T-helper 1 cell treated with Interleukin-12 subunit alpha and Interleukin-12 subunit beta and Interleukin-4 antibody, amounts not matched to agents 30 ng/mL and 1 ng/mL, for 36 hours (primary cell): ENCODE measurements around the gene SLC37A1. TPM values are rescaled to one million over a fixed set of nuclear protein-coding genes. Genes with fewer than 3 reads are reported as not detected.

ENCODE experiments used
- intact Hi-C: fragments of 100-400 bp; cut with micrococcal nuclease; formaldehyde crosslinking; loops from one replicate; pipeline ENCODE4 v1.15.1; 2024
- total RNA-seq: library from RNA; stranded (reverse); gene quantifications from 2 replicates; pipeline ENCODE4 v1.2.3, GENCODE V29; 2022

The SLC37A1 gene
- total RNA-seq, 1 donor from 2014 or later: 14.3 TPM

GRCh38 chr21:42478504-42478903 lies 35.1 kb upstream of the SLC37A1 start:
- intact Hi-C loops: no loop called here

- intact Hi-C loops: no loop called here
These were observed 34.1 kb upstream of the SLC37A1 start for GRCh38 chr21:42479582-42479981.

GRCh38 chr21:42480736-42481135 lies 32.9 kb upstream of the SLC37A1 start:
- intact Hi-C loops: no loop called here

- intact Hi-C loops: no loop called here
These were observed 32.5 kb upstream of the SLC37A1 start for GRCh38 chr21:42481169-42481568.

- intact Hi-C loops: no loop called here
These were observed 28.7 kb upstream of the SLC37A1 start for GRCh38 chr21:42484966-42485365.

GRCh38 chr21:42486072-42486471 lies 27.6 kb upstream of the SLC37A1 start:
- intact Hi-C loops: no loop called here

- intact Hi-C loops: no loop called here
These were observed 27.1 kb upstream of the SLC37A1 start for GRCh38 chr21:42486531-42486930.

- intact Hi-C loops: no loop called here
These were observed 24.6 kb upstream of the SLC37A1 start for GRCh38 chr21:42489006-42489563.

GRCh38 chr21:42489991-42490390 lies 23.7 kb upstream of the SLC37A1 start:
- intact Hi-C loops: no loop called here

GRCh38 chr21:42490720-42491119 lies 22.9 kb upstream of the SLC37A1 start:
- intact Hi-C loops: no loop called here

GRCh38 chr21:42491328-42491727 lies 22.3 kb upstream of the SLC37A1 start:
- intact Hi-C loops: no loop called here

- intact Hi-C loops: no loop called here
These were observed 21.5 kb upstream of the SLC37A1 start for GRCh38 chr21:42492201-42492600.

- intact Hi-C loops: no loop called here
These were observed 20.3 kb upstream of the SLC37A1 start for GRCh38 chr21:42493109-42494060.

GRCh38 chr21:42495027-42495426 lies 18.6 kb upstream of the SLC37A1 start:
- intact Hi-C loops: loop anchor here (5.0 kb wide), 1 partner anchor 93 kb away; the partner anchor contains the start of gene UBASH3A

- intact Hi-C loops: loop anchor here (1.0 to 5.0 kb wide), 5 partner anchors 19 to 479 kb away; partner anchors contain the start of genes PKNOX1 and UBASH3A
These were observed 17.9 kb upstream of the SLC37A1 start for GRCh38 chr21:42495765-42496119.

- intact Hi-C loops: loop anchor here (1.0 to 5.0 kb wide), 5 partner anchors 18 to 478 kb away; partner anchors contain the start of genes PKNOX1 and UBASH3A
These were observed 17.4 kb upstream of the SLC37A1 start, which contains the start of gene RSPH1 for GRCh38 chr21:42496120-42496838. RSPH1 (minus strand) TSS chr21:42496224; CDS start chr21:42496186, 38 bp downstream.

GRCh38 chr21:42496839-42497202 lies 16.8 kb upstream of the SLC37A1 start:
- intact Hi-C loops: loop anchor here (1.0 to 5.0 kb wide), 5 partner anchors 17 to 477 kb away; partner anchors contain the start of genes PKNOX1 and UBASH3A

GRCh38 chr21:42498012-42498411 lies 15.6 kb upstream of the SLC37A1 start:
- intact Hi-C loops: loop anchor here (5.0 kb wide), 1 partner anchor 96 kb away; the partner anchor contains the start of gene UBASH3A

GRCh38 chr21:42499444-42500112 lies 14.1 kb upstream of the SLC37A1 start:
- intact Hi-C loops: loop anchor here (5.0 kb wide), 1 partner anchor 97 kb away; the partner anchor contains the start of gene UBASH3A

- intact Hi-C loops: no loop called here
These were observed 13.4 kb upstream of the SLC37A1 start for GRCh38 chr21:42500225-42500624.

GRCh38 chr21:42500736-42501135 lies 12.9 kb upstream of the SLC37A1 start:
- intact Hi-C loops: no loop called here
